Measurements from ENCODE around the gene REPIN1.

REPIN1 gene

GRCh38 chr7:150368096-150368883 lies at the start of gene REPIN1:
TSS of gene REPIN1 (plus strand) at chr7:150368822. CDS start at chr7:150369712, 890 bp downstream.
- no peaks in the 10 kb centered on the region for H3K27me3 ChIP-seq (ENCODE audit: insufficient read depth, low read length, poor library complexity)
- H4K20me1 ChIP-seq (ENCODE audit: insufficient read depth, low read length), result peaks cover 17% of the 10 kb centered on the region
- H3K36me3 ChIP-seq (ENCODE audit: insufficient read depth, low read length), result peaks cover 46% of the 10 kb centered on the region
- DNase-seq (peak; percentile 97), ATAC-seq (ENCODE audit: insufficient read depth, low read depth) (peak; percentile 0; the same call in 1 of the 3 replicates)
- H3K9ac ChIP-seq (ENCODE audit: low read depth, low read length), result peak within 1 kb of the TSS; percentile 95
- no peak within 1 kb of the TSS for H2AFZ ChIP-seq (ENCODE audit: low read depth, low read length)
- no peaks in the 10 kb centered on the region for H3K9me3 ChIP-seq (ENCODE audit: insufficient read depth, low read length, severe bottlenecking)
- H3K79me2 ChIP-seq (ENCODE audit: insufficient read depth, low read length), result peaks cover 95% of the 10 kb centered on the region
- peak within 1 kb of the TSS; percentile 61 to 66 for H3K4me3 ChIP-seq (ENCODE audit: low read depth in 1 of 2, low read length in 2 of 2)
- H3K4me2 ChIP-seq (ENCODE audit: insufficient read depth, low read length), result peak within 1 kb of the TSS; percentile 83
- peaks cover 66% of the 10 kb centered on the region for H3K4me1 ChIP-seq (ENCODE audit: insufficient read depth, low read length)
- TF ChIP-seq, protein P1, sequence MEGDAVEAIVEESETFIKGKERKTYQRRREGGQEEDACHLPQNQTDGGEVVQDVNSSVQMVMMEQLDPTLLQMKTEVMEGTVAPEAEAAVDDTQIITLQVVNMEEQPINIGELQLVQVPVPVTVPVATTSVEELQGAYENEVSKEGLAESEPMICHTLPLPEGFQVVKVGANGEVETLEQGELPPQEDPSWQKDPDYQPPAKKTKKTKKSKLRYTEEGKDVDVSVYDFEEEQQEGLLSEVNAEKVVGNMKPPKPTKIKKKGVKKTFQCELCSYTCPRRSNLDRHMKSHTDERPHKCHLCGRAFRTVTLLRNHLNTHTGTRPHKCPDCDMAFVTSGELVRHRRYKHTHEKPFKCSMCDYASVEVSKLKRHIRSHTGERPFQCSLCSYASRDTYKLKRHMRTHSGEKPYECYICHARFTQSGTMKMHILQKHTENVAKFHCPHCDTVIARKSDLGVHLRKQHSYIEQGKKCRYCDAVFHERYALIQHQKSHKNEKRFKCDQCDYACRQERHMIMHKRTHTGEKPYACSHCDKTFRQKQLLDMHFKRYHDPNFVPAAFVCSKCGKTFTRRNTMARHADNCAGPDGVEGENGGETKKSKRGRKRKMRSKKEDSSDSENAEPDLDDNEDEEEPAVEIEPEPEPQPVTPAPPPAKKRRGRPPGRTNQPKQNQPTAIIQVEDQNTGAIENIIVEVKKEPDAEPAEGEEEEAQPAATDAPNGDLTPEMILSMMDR (IDR thresholded peaks at IDR 0.05; ENCODE audit: borderline replicate concordance, extremely low read depth, low read length, poor library complexity, severe bottlenecking), result no peak
- TF ChIP-seq EZH2 (IDR thresholded peaks at IDR 0.05; ENCODE audit: borderline replicate concordance, low read depth, low read length, severe bottlenecking), result no peak
- H3K27ac ChIP-seq (ENCODE audit: low read length), result peak within 1 kb of the TSS; percentile 97

- no peak for DNase-seq
- peak overlapping the region; percentile 84 for H3K4me2 ChIP-seq (ENCODE audit: insufficient read depth, low read length)
- H3K27me3 ChIP-seq (ENCODE audit: insufficient read depth, low read length, poor library complexity), result no peaks in the 10 kb centered on the region
- peaks cover 30% of the 10 kb centered on the region for H3K36me3 ChIP-seq (ENCODE audit: insufficient read depth, low read length)
- H3K9ac ChIP-seq (ENCODE audit: low read depth, low read length), result peak overlapping the region; percentile 98
- H3K79me2 ChIP-seq (ENCODE audit: insufficient read depth, low read length), result peaks cover 52% of the 10 kb centered on the region
- no peak for ATAC-seq (ENCODE audit: insufficient read depth, low read depth)
- TF ChIP-seq EZH2 (IDR thresholded peaks at IDR 0.05; ENCODE audit: borderline replicate concordance, low read depth, low read length, severe bottlenecking), result no peak
- TF ChIP-seq, protein P1 (IDR thresholded peaks at IDR 0.05; ENCODE audit: borderline replicate concordance, extremely low read depth, low read length, poor library complexity, severe bottlenecking), result no peak
- peaks cover 38% of the 10 kb centered on the region for H3K4me1 ChIP-seq (ENCODE audit: insufficient read depth, low read length)
- peak overlapping the region in 1 of 2 experiments; percentile 94; a peak in 3 of 4 replicates for H3K4me3 ChIP-seq (ENCODE audit: low read depth in 1 of 2, low read length in 2 of 2)
- 0 out of 2 replicates have a peak overlapping the region, but pooled peaks have one; percentile 96 for H2AFZ ChIP-seq (ENCODE audit: low read depth, low read length)
- no peaks in the 10 kb centered on the region for H3K9me3 ChIP-seq (ENCODE audit: insufficient read depth, low read length, severe bottlenecking)
- peak overlapping the region; percentile 99 for H3K27ac ChIP-seq (ENCODE audit: low read length)
- peaks cover 15% of the 10 kb centered on the region for H4K20me1 ChIP-seq (ENCODE audit: insufficient read depth, low read length)
These were observed 46.9 kb upstream of the REPIN1 start for GRCh38 chr7:150321788-150322113.

DNA sequence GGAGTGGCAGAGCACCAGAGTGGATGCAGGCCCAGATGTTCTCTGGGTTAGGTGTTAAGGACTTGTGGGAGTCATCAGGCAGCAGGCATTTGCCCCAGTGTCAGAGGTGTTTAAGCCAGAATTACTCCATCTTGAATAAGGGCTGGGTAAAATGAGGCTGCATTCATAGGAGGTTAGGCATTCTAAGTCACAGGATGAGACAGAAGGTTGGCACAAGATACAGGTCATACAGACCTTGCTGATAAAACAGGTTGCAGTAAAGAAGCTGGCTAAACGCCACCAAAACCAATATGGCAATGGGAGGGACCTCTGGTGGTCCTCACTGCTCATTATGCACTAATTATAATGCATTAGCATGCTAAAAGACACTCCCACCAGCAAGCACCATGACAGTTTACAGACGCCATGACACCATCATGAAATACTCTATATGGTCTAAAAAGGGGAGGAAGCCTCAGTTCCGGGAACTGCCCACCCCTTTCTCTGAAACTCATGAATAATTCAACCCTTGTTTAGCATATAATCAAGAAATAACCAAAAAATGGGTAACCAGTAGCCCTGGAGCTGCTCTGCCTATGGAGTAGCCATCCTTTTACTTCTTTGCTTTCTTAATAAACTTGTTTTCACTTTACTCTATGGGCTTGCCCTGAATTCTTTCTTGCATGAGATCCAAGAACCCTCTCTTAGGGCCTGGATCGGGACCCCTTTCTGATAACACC lies 46.3 kb upstream of the REPIN1 start:
- Histone ChIP-seq H3K36me3 (ENCODE audit: insufficient read depth, low read length) (peaks cover 36% of the 10 kb centered on the region), H3K9ac (ENCODE audit: low read depth, low read length) (peak overlapping the region; percentile 98), H3K4me1 (ENCODE audit: insufficient read depth, low read length) (peaks cover 40% of the 10 kb centered on the region), H2AFZ (ENCODE audit: low read depth, low read length) (peak overlapping the region; percentile 96), H3K4me2 (ENCODE audit: insufficient read depth, low read length) (peak overlapping the region; percentile 84), H3K79me2 (ENCODE audit: insufficient read depth, low read length) (peaks cover 57% of the 10 kb centered on the region), H4K20me1 (ENCODE audit: insufficient read depth, low read length) (peaks cover 15% of the 10 kb centered on the region), H3K4me3 (ENCODE audit: low read depth in 1 of 2, low read length in 2 of 2) (peak overlapping the region; percentile 65 to 94), H3K9me3 (ENCODE audit: insufficient read depth, low read length, severe bottlenecking) (no peaks in the 10 kb centered on the region), H3K27ac (ENCODE audit: low read length) (peak overlapping the region; percentile 99), H3K27me3 (ENCODE audit: insufficient read depth, low read length, poor library complexity) (no peaks in the 10 kb centered on the region)
- ATAC-seq (ENCODE audit: insufficient read depth, low read depth) (peak; percentile 55), DNase-seq (peak; percentile 78)
- TF ChIP-seq, protein P1 (IDR thresholded peaks at IDR 0.05; ENCODE audit: borderline replicate concordance, extremely low read depth, low read length, poor library complexity, severe bottlenecking), result no peak
- TF ChIP-seq EZH2 (IDR thresholded peaks at IDR 0.05; ENCODE audit: borderline replicate concordance, low read depth, low read length, severe bottlenecking), result no peak

Measured in DND-41 (cell line).